ENCODE measurements around the gene GMDS. TPM values are rescaled to one million over a fixed set of nuclear protein-coding genes. Genes with fewer than 3 reads are reported as not detected.

The GMDS gene
- total and polyA plus RNA-seq, 2 of the 4 experiments (the other 2 are of a cell fraction): 7.3 to 21.9 TPM

DNA sequence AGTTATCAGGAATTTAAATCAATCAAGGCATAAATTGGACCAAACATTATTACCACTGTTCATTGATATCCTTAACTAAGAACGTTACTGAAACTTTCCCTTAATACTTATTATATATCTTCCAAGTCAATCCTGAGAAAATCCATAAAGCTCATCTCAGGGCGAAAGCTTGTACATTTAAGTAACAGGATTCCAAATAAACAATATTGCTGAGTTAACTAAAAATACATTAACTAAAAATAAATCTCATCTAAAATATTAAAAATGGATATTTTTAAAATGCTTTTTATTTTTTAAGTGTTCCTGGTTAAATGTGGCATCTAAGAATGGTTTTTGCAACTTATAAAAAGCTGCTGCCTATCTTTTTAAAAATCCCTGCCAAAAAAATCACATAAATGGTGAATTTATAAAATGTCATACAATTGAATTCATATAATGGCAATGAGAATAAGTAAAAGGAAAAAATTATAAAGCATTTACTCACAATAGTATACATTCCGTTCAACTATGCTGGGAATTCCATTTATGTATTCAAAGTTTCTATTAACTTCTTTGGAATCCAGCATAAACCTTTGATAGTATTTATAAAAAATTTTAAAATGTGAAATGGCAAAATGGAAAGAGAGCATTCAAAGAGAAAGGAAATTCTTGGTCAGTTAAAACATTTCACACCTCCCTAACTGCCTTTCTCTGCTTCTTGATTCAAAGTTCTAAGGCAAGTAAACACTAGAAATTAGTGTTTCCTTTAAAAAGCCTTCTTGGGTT lies 20.8 kb upstream of the GMDS start:
- H3K4me3 ChIP-seq (ENCODE audit: insufficient read depth, low read depth, low read length): no peak overlapping the region
- H2BK15ac ChIP-seq (ENCODE audit: low read depth, low read length): no peak overlapping the region
- WGBS, 2 experiments (ENCODE audit: extremely low coverage in 2 of 2, insufficient read length in 1 of 2): no CpG with 5 or more reads among the region's 3 CpGs
- peaks cover 0 to 3% of the 10 kb centered on the region in 2 experiments; a peak in 1 of 4 replicates for H3K79me1 ChIP-seq (ENCODE audit: low read depth in 1 of 2, low read length in 2 of 2)
- H3K56ac ChIP-seq (ENCODE audit: extremely low read depth, insufficient read depth, low read length): no peak overlapping the region
- H3K4me2 ChIP-seq (ENCODE audit: low read depth, low read length): no peak overlapping the region
- H3K4me1 ChIP-seq (ENCODE audit: control insufficient read depth, insufficient read depth, low read length): peaks cover 6% of the 10 kb centered on the region
- no peak overlapping the region for H2BK20ac ChIP-seq (ENCODE audit: low read depth, low read length)
- H2BK5ac ChIP-seq (ENCODE audit: low read depth, low read length, poor library complexity, severe bottlenecking): peak overlapping the region; percentile 20
- peak overlapping the region; percentile 36; the same call in 1 of the 2 replicates for H4K5ac ChIP-seq (ENCODE audit: low read depth, low read length)
- no peak overlapping the region for H3K27ac ChIP-seq (ENCODE audit: insufficient read depth, low read length)
- TF ChIP-seq CEBPB (IDR thresholded peaks at IDR 0.05; ENCODE audit: low read depth, low read length): no peak
- TF ChIP-seq MAFK (IDR thresholded peaks at IDR 0.05; ENCODE audit: low read depth, low read length): peak; percentile 63
- H3K9me3 ChIP-seq (ENCODE audit: control insufficient read depth, insufficient read depth, low read length): peaks cover 2% of the 10 kb centered on the region; the same call in 1 of the 2 replicates
- no peak overlapping the region for H2AK5ac ChIP-seq (ENCODE audit: low read depth, low read length)
- H3K23ac ChIP-seq (ENCODE audit: low read depth, low read length): no peak overlapping the region
- no peaks in the 10 kb centered on the region for H4K20me1 ChIP-seq (ENCODE audit: insufficient read depth, low read length)
- no peak overlapping the region for H3K9ac ChIP-seq (ENCODE audit: low read depth, low read length)
- no peak overlapping the region; a peak in 1 of 4 replicates for H4K8ac ChIP-seq (ENCODE audit: low read depth in 2 of 2, low read length in 2 of 2)
- ATAC-seq (ENCODE audit: low read depth): peak; percentile 68
- dilution Hi-C loops (cut with HindIII; ENCODE audit: low sequenced_read_pairs, unreplicated experiment): no loop called here
- in situ Hi-C loops (cut with MboI; ENCODE audit: low sequenced_read_pairs): no loop called here
- peak overlapping the region; percentile 52 for H3K18ac ChIP-seq (ENCODE audit: low read depth, low read length)
- H4K91ac ChIP-seq (ENCODE audit: insufficient read depth, low read depth, low read length): no peak overlapping the region
- no TSS peak for BruUV-seq (replicated peaks)
- intact Hi-C loops (cut with micrococcal nuclease): no loop called here
- H3K36me3 ChIP-seq (ENCODE audit: control insufficient read depth, insufficient read depth, low read length): peaks cover 2% of the 10 kb centered on the region; the same call in 1 of the 2 replicates
- no peak overlapping the region for H2BK120ac ChIP-seq (ENCODE audit: low read depth, low read length)
- H3K9me1 ChIP-seq (ENCODE audit: insufficient read depth, low read length): no peaks in the 10 kb centered on the region
- H3K14ac ChIP-seq (replicated peaks; ENCODE audit: low read depth, low read length): no peak overlapping the region
- H3K27me3 ChIP-seq (ENCODE audit: control insufficient read depth, insufficient read depth, low read length): no peaks in the 10 kb centered on the region
- ChIA-PET POLR2A (ENCODE audit: unreplicated experiment) (interaction anchor here (0.7 kb wide), 1 partner anchor 1583 kb away, joined by 3 read pairs; no protein-coding TSS in a partner anchor), CTCF (no interaction called here)
- H3K4ac ChIP-seq (ENCODE audit: low read depth, low read length): no peak overlapping the region
- DNase-seq: peak; percentile 28
- H2AFZ ChIP-seq (replicated peaks; ENCODE audit: low read length, poor library complexity): no peak overlapping the region
- H2AK9ac ChIP-seq (replicated peaks; ENCODE audit: low read depth, low read length, poor library complexity): no peak overlapping the region
